LHCN-M2 (cell line): ENCODE data around the gene FXYD7. TPM values are rescaled to one million over a fixed set of nuclear protein-coding genes. Genes with fewer than 3 reads are reported as not detected.

ENCODE experiments used
- DNase-seq: peaks from one replicate; pipeline ENCODE4 v3.0.0-alpha.2; 2012; ENCODE audit warnings: low read depth
- total RNA-seq: library from RNA; depleted of rRNA; stranded (reverse); fragments of >200 nt; gene quantifications from 2 replicates; pipeline ENCODE4 v1.2.3, GENCODE V29; 2014; rRNA removed

FXYD7 gene
- total RNA-seq, 1 experiment from 2014 or later = not detected

DNA sequence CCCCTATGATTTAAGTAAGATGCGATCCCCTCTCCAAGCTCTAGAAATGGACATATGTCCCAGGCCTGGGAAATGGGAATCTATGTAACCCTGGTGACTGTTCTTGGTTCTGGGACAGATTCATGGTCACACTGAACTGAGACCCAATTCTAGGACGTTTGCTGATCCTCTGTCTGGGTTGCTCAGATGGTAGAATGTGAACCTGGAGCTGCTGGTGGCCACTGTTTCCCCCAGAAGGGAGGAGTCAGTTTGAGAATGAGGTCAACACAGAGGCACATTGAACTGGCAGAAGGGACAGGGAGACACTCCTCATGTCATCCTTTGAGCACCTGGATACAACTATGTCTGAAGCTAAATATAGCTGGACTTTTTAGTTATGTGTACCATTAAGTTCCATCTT lies 56.4 kb downstream of the FXYD7 start:
- no peak for DNase-seq

DNA sequence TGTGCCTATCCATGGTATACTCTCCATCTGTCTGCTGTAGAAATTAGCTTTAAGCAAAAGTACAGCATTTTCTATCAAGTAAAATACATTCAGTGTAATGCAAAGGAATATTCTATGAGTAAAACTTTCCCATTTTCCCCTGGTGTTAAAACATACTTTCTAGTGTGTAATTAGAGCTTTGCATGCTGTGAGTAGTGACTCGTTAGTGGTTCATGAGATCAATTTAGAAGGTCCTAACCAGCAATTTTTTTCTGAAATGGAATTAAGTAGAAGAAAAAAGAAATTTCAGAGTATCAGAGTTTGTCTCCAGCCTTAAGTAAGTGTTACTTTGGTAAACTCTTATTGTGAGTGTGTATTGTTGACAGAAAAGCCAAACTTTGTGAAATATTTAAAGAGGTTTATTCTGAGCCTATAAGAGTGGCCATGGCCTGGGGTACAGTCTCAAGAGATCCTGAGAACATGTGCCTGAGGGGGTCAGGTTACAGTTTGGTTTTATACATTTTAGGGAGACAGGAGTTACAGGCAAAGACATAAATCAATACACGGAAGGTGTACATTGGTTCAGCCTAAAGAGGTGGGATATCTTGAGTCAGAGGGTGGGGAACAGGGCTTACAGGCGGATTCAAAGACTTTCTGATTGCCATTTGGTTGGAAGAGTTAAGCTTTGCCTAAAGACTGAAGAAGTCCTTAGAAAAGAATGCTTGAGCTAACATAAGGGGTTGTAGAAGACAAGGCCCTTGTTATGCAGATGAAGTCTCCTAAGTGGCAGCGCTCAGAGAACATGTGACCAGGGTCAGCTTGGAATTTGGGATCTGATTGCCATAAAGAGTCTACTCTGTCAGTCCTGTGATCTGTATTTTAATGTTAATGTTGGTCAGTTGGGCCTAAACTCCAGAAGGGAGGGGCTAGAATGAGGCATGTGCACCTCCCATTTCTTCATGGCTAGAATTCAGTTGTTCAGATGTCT lies 60.0 kb downstream of the FXYD7 start:
- DNase-seq = no peak

Other genes starting within 250 kb of the FXYD7 start
- gene ZNF30, start 216.4 kb upstream of the FXYD7 start, total RNA-seq = 2.3 and 4.0 TPM in 2 replicates
- 4.1 and 4.6 TPM in 2 replicates for gene ZNF792, start 179.0 kb upstream of the FXYD7 start, total RNA-seq
- gene GRAMD1A, start 142.9 kb upstream of the FXYD7 start, total RNA-seq = 22.5 and 24.1 TPM in 2 replicates
- 1.4 and 2.3 TPM in 2 replicates for gene SCN1B, start 112.8 kb upstream of the FXYD7 start, total RNA-seq
- 0.11 TPM in 1 of 2 replicates, not detected in the other for gene HPN, start 101.5 kb upstream of the FXYD7 start, total RNA-seq
- gene FXYD3, start 27.4 kb upstream of the FXYD7 start, total RNA-seq = not detected in 2 replicates
- not detected in 2 replicates for gene LGI4, start 8.2 kb upstream of the FXYD7 start, total RNA-seq
- not detected in 2 replicates for gene FXYD1, start 4.4 kb upstream of the FXYD7 start, total RNA-seq
- gene FXYD5, start 11.5 kb downstream of the FXYD7 start, total RNA-seq = 82.0 and 89.8 TPM in 2 replicates
- gene FAM187B, start 85.5 kb downstream of the FXYD7 start, total RNA-seq = not detected in 2 replicates
- gene LSR, start 105.7 kb downstream of the FXYD7 start, total RNA-seq = 1.7 and 2.6 TPM in 2 replicates
- 82.3 and 86.1 TPM in 2 replicates for gene USF2, start 125.7 kb downstream of the FXYD7 start, total RNA-seq
- not detected in 2 replicates for gene HAMP, start 139.3 kb downstream of the FXYD7 start, total RNA-seq
- gene MAG, start 148.9 kb downstream of the FXYD7 start, total RNA-seq = not detected in 2 replicates
- gene CD22, start 185.9 kb downstream of the FXYD7 start, total RNA-seq = 1.0 and 2.2 TPM in 2 replicates
- not detected in 2 replicates for gene FFAR1, start 204.6 kb downstream of the FXYD7 start, total RNA-seq
- gene FFAR3, start 215.2 kb downstream of the FXYD7 start, total RNA-seq = not detected in 2 replicates
- gene GPR42, start 227.8 kb downstream of the FXYD7 start, total RNA-seq = not detected in 2 replicates